AG10803 (cell line): ENCODE data around the gene PHYKPL.

Experiments used
- DNase-seq: peaks from one replicate; pipeline ENCODE4 v3.0.0; 2010; ENCODE audit warnings: low read depth
- H3K4me3 ChIP-seq: 2 replicates; pipeline ENCODE4 v1.5.1; 2011; ENCODE audit warnings: mild to moderate bottlenecking, low read length, control low read depth
- CTCF ChIP-seq: conservative IDR thresholded peaks from 2 replicates; pipeline ENCODE4 v1.5.1; 2011; ENCODE audit warnings: mild to moderate bottlenecking, low read length, control low read depth, inconsistent platforms

Gene PHYKPL

GRCh38 chr5:178278358-178279023 lies 45.9 kb upstream of the PHYKPL start:
- no peak overlapping the region for H3K4me3 ChIP-seq
- no peak for DNase-seq
- no peak for TF ChIP-seq CTCF

GRCh38 chr5:178277866-178278265 lies 45.3 kb upstream of the PHYKPL start:
- no peak for DNase-seq
- no peak overlapping the region for H3K4me3 ChIP-seq
- no peak for TF ChIP-seq CTCF

GRCh38 chr5:178277346-178277745 lies 44.7 kb upstream of the PHYKPL start:
- no peak for TF ChIP-seq CTCF
- DNase-seq, result no peak
- no peak overlapping the region for H3K4me3 ChIP-seq

GRCh38 chr5:178274781-178275537 lies 42.4 kb upstream of the PHYKPL start:
- no peak for TF ChIP-seq CTCF

GRCh38 chr5:178273665-178274541 lies 41.3 kb upstream of the PHYKPL start:
- no peak overlapping the region for H3K4me3 ChIP-seq
- no peak for DNase-seq
- no peak for TF ChIP-seq CTCF

More at GRCh38 chr5:178274781-178275537, 42.4 kb upstream of the PHYKPL start:
- H3K4me3 ChIP-seq, result no peak overlapping the region
- DNase-seq, result no peak

GRCh38 chr5:178273041-178273440 lies 40.4 kb upstream of the PHYKPL start:
- no peak for TF ChIP-seq CTCF
- DNase-seq, result no peak
- no peak overlapping the region for H3K4me3 ChIP-seq
